IMR-90 (cell line): ENCODE results near the gene C4B. TPM values are rescaled to one million over a fixed set of nuclear protein-coding genes. Genes with fewer than 3 reads are reported as not detected.
A peak's percentile ranks its signal among the peaks of the same experiment; 100 is the strongest.

ENCODE experiments used
- ATAC-seq: fragments of 200-7000 bp; cut with Tn5 transposase; 2 replicates; pipeline ENCODE4 v1.9.1; 2020; ENCODE audit warnings: low read depth, mild to moderate bottlenecking, moderate library complexity
- BruUV-seq: library from RNA; stranded (reverse); fragments of 400-500 nt; replicated peaks from 2 replicates; lab custom pipeline; 2021; lab: Mats Ljungman, UMichigan
- CTCF ChIA-PET: fragments of 300-600 bp; formaldehyde crosslinking; extraction: SDS; loops from one replicate; lab custom pipeline; 2021; ENCODE audit warnings: antibody characterized with exemption; lab: Yijun Ruan, JAX
- POLR2A ChIA-PET: fragments of 300-600 bp; sonication (Branson Sonifier 250); formaldehyde crosslinking; loops from one replicate; lab custom pipeline; 2022; ENCODE audit warnings: antibody characterized with exemption; ENCODE audit not compliant: unreplicated experiment; lab: Charles Lee
- DNase-seq: peaks from one replicate; pipeline ENCODE4 v3.0.0; 2013
- H2AFZ ChIP-seq: replicated peaks from 2 replicates; pipeline ENCODE3; 2013; ENCODE audit warnings: low read length, mild to moderate bottlenecking; ENCODE audit not compliant: poor library complexity
- H2AK5ac ChIP-seq: 2 replicates; pipeline ENCODE4 v1.6.1; 2013; ENCODE audit warnings: low read depth, low read length, inconsistent platforms
- H2AK9ac ChIP-seq: replicated peaks from 2 replicates; pipeline ENCODE3; 2013; ENCODE audit warnings: mild to moderate bottlenecking, low read depth, low read length, moderate library complexity; ENCODE audit not compliant: poor library complexity
- H2BK120ac ChIP-seq: 2 replicates; pipeline ENCODE4 v1.6.1; 2013; ENCODE audit warnings: low read depth, low read length, inconsistent platforms
- H2BK15ac ChIP-seq: 3 replicates; pipeline ENCODE4 v1.6.1; 2013; ENCODE audit warnings: low read depth, low read length, inconsistent platforms
- H2BK20ac ChIP-seq: 2 replicates; pipeline ENCODE4 v1.6.1; 2013; ENCODE audit warnings: low read depth, mild to moderate bottlenecking, inconsistent platforms, low read length, moderate library complexity
- H2BK5ac ChIP-seq: 2 replicates; pipeline ENCODE4 v1.6.1; 2013; ENCODE audit warnings: mild to moderate bottlenecking, low read depth, low read length, inconsistent platforms; ENCODE audit not compliant: poor library complexity, severe bottlenecking
- H3K14ac ChIP-seq: replicated peaks from 2 replicates; pipeline ENCODE4 v1.6.1; 2013; ENCODE audit warnings: low read depth, low read length, inconsistent platforms
- H3K18ac ChIP-seq: 2 replicates; pipeline ENCODE4 v1.6.1; 2013; ENCODE audit warnings: low read depth, low read length, control low read depth
- H3K23ac ChIP-seq: 2 replicates; pipeline ENCODE4 v1.6.1; 2013; ENCODE audit warnings: low read depth, low read length, inconsistent platforms
- H3K27ac ChIP-seq: 2 replicates; pipeline ENCODE4 v1.5.1; 2013; ENCODE audit warnings: mild to moderate bottlenecking, control low read depth, low read length; ENCODE audit not compliant: insufficient read depth
- H3K27me3 ChIP-seq: 2 replicates; pipeline ENCODE4 v1.6.1; 2013; ENCODE audit warnings: low read length; ENCODE audit not compliant: control insufficient read depth, insufficient read depth
- H3K36me3 ChIP-seq: 2 replicates; pipeline ENCODE4 v1.6.1; 2013; ENCODE audit warnings: low read length, mixed read lengths; ENCODE audit not compliant: control insufficient read depth, insufficient read depth
- H3K4ac ChIP-seq: 2 replicates; pipeline ENCODE4 v1.6.1; 2013; ENCODE audit warnings: low read depth, low read length, inconsistent platforms
- H3K4me1 ChIP-seq: 2 replicates; pipeline ENCODE4 v1.6.1; 2013; ENCODE audit warnings: low read length, mixed read lengths; ENCODE audit not compliant: control insufficient read depth, insufficient read depth
- H3K4me2 ChIP-seq: 2 replicates; pipeline ENCODE4 v1.6.1; 2013; ENCODE audit warnings: low read depth, mild to moderate bottlenecking, control low read depth, low read length, moderate library complexity
- H3K4me3 ChIP-seq: 2 replicates; pipeline ENCODE4 v1.5.1; 2013; ENCODE audit warnings: low read depth, mild to moderate bottlenecking, control low read depth, low read length, moderate library complexity; ENCODE audit not compliant: insufficient read depth
- H3K56ac ChIP-seq: 2 replicates; pipeline ENCODE4 v1.6.1; 2013; ENCODE audit warnings: low read length, inconsistent platforms; ENCODE audit not compliant: insufficient read depth; ENCODE audit errors: extremely low read depth
- H3K79me1 ChIP-seq, 2 experiments: 2 replicates each; pipeline ENCODE4 v1.6.1; 2013; ENCODE audit warnings: low read length in 2 of 2, inconsistent platforms in 1 of 2, low read depth in 1 of 2
- H3K9ac ChIP-seq: 2 replicates; pipeline ENCODE4 v1.6.1; 2013; ENCODE audit warnings: low read depth, low read length, control low read depth
- H3K9me1 ChIP-seq: 2 replicates; pipeline ENCODE4 v1.6.1; 2013; ENCODE audit warnings: low read length, inconsistent platforms; ENCODE audit not compliant: insufficient read depth
- H3K9me3 ChIP-seq: 2 replicates; pipeline ENCODE4 v1.6.1; 2013; ENCODE audit warnings: low read length; ENCODE audit not compliant: control insufficient read depth, insufficient read depth
- H4K20me1 ChIP-seq: 2 replicates; pipeline ENCODE4 v1.6.1; 2013; ENCODE audit warnings: low read length, inconsistent platforms; ENCODE audit not compliant: insufficient read depth
- H4K5ac ChIP-seq: 2 replicates; pipeline ENCODE4 v1.6.1; 2013; ENCODE audit warnings: mild to moderate bottlenecking, low read depth, low read length, control low read depth
- H4K8ac ChIP-seq, 2 experiments: 2 replicates each; pipeline ENCODE4 v1.6.1; 2013; ENCODE audit warnings: low read depth in 2 of 2, low read length in 2 of 2, control low read depth in 1 of 2, inconsistent platforms in 1 of 2
- H4K91ac ChIP-seq: 2 replicates; pipeline ENCODE4 v1.6.1; 2013; ENCODE audit warnings: low read depth, low read length, inconsistent platforms; ENCODE audit not compliant: insufficient read depth
- CEBPB ChIP-seq: IDR thresholded peaks from 2 replicates; pipeline ENCODE4 v1.6.1; 2012; ENCODE audit warnings: low read depth, low read length, improper control_type of control experiment
- CTCF ChIP-seq: conservative IDR thresholded peaks from 2 replicates; pipeline ENCODE4 v1.5.1; 2012; ENCODE audit warnings: mild to moderate bottlenecking, low read depth, low read length, improper control_type of control experiment
- ELK1 ChIP-seq: fragments of 150-350 bp; IDR thresholded peaks from 2 replicates; pipeline ENCODE4 v1.6.1; 2016; ENCODE audit warnings: low read depth, mild to moderate bottlenecking, low read length, moderate library complexity, borderline replicate concordance
- MXI1 ChIP-seq: IDR thresholded peaks from 2 replicates; pipeline ENCODE4 v1.6.1; 2012; ENCODE audit warnings: low read depth, mild to moderate bottlenecking, low read length, moderate library complexity, borderline replicate concordance
- POLR2A ChIP-seq: IDR thresholded peaks from 2 replicates; pipeline ENCODE4 v1.6.1; 2012; ENCODE audit warnings: mild to moderate bottlenecking, low read depth, low read length
- RCOR1 ChIP-seq: IDR thresholded peaks from 2 replicates; pipeline ENCODE4 v1.6.1; 2012; ENCODE audit warnings: mild to moderate bottlenecking, low read length, improper control_type of control experiment; ENCODE audit not compliant: insufficient replicate concordance
- USF2 ChIP-seq: fragments of 150-350 bp; IDR thresholded peaks from 2 replicates; pipeline ENCODE4 v1.6.1; 2017; ENCODE audit warnings: mild to moderate bottlenecking, antibody characterized with exemption, low read length, low read depth
- WGBS, 2 experiments: methylation state at CpG; one replicate each; pipeline versions ENCODE4 v1.1.5 to v1.1.7; 2013; ENCODE audit warnings: missing lambda C conversion rate in 2 of 2; ENCODE audit not compliant: insufficient read length in 1 of 2; ENCODE audit errors: extremely low coverage in 2 of 2; 5-methylcytosine and 5-hydroxymethylcytosine counted together
- dilution Hi-C: fragments of 300-500 bp; cut with HindIII; formaldehyde crosslinking; loops from one replicate; pipeline ENCODE4 v1.14.3; 2018; ENCODE audit warnings: low sequenced_read_pairs; ENCODE audit not compliant: unreplicated experiment
- in situ Hi-C: fragments of 300-500 bp; cut with MboI; formaldehyde crosslinking; loops from 3 replicates; pipeline ENCODE4 v1.14.3; 2019; ENCODE audit warnings: low sequenced_read_pairs, inconsistent platforms, mixed read lengths
- intact Hi-C: fragments of 100-400 bp; cut with micrococcal nuclease; formaldehyde crosslinking; loops from 2 replicates; pipeline ENCODE4 v1.10.0; 2022
- polyA plus RNA-seq, 3 experiments: library from polyadenylated mRNA; depleted of rRNA; stranded (reverse); fragments of >200 nt; gene quantifications; 2 replicates each; pipeline ENCODE4 v1.2.3, GENCODE V29; 2012; ENCODE audit warnings: low replicate concordance in 1 of 3
- total RNA-seq: library from RNA; depleted of rRNA; stranded (reverse); fragments of >200 nt; gene quantifications from 2 replicates; pipeline ENCODE4 v1.2.3, GENCODE V29; 2012

C4B gene
- total and polyA plus RNA-seq, 2 of the 4 experiments (the other 2 are of a cell fraction): 0.54 to 4.2 TPM

GRCh38 chr6:31970604-31971271 lies 43.9 kb upstream of the C4B start (continued):
- TF ChIP-seq ELK1: no peak

- Histone ChIP-seq H3K4me1 (peaks cover 11% of the 10 kb centered on the region), H3K9me1 (peaks cover 6% of the 10 kb centered on the region; the same call in 1 of the 2 replicates), H2AK5ac (peak overlapping the region; percentile 66), H3K4ac (peak overlapping the region; percentile 93), H3K14ac (peak overlapping the region; percentile 74), H3K9ac (peak overlapping the region; percentile 90), H3K4me2 (peak overlapping the region; percentile 61), H3K56ac (peak overlapping the region; percentile 83), H3K27ac (peak overlapping the region; percentile 93), H4K91ac (peak overlapping the region; percentile 97), H2BK5ac (peak overlapping the region; percentile 77), H3K36me3 (peaks cover 39% of the 10 kb centered on the region), H3K23ac (peak overlapping the region; percentile 80), H2BK15ac (peak overlapping the region; percentile 13; the same call in 2 of the 3 replicates), H2BK120ac (peak overlapping the region; percentile 79), H4K8ac (peak overlapping the region; percentile 98 to 99), H4K20me1 (no peaks in the 10 kb centered on the region), H3K9me3 (no peaks in the 10 kb centered on the region), H2AFZ (peak overlapping the region; percentile 98), H3K4me3 (peak overlapping the region; percentile 60), H2BK20ac (peak overlapping the region; percentile 3; the same call in 1 of the 2 replicates), H2AK9ac (peak overlapping the region; percentile 85), H3K79me1 (peaks cover 19 to 52% of the 10 kb centered on the region in 2 experiments), H3K27me3 (no peaks in the 10 kb centered on the region), H3K18ac (peak overlapping the region; percentile 4), H4K5ac (peak overlapping the region; percentile 67)
- CTCF ChIA-PET: no interaction called here
- intact Hi-C loops: no loop called here
- POLR2A ChIA-PET: interaction anchor here (0.7 to 1.8 kb wide), 3 partner anchors 12 to 70 kb away, joined by 3 to 10 read pairs (median 3); partner anchors contain the start of genes NELFE, SKIC2 and ZBTB12
- TF ChIP-seq POLR2A (peak; percentile 59; the same call in 1 of the 2 replicates), CTCF (no peak), RCOR1 (peak; percentile 55), USF2 (no peak), CEBPB (no peak), MXI1 (no peak)
- dilution Hi-C loops: no loop called here
- 54% methylated on average over 12 of the region's 29 CpGs; no CpG with 5 or more reads in 1 of the 2 experiments for WGBS, 2 experiments
- DNase-seq (no peak), ATAC-seq (no peak; the same call in none of the 2 replicates)
- in situ Hi-C loops: loop anchor here (10.0 kb wide), 2 partner anchors 143 to 203 kb away; partner anchors contain the start of genes AGPAT1 and RNF5
- BruUV-seq: TSS peak; percentile 76
Measured at GRCh38 chr6:31971279-31971992, 43.2 kb upstream of the C4B start.
